KMS-11 (cell line): ENCODE data around the gene OSBPL10.

Source experiments
- H2AFZ ChIP-seq: fragments of 200-600 bp; sonication (generic); 2 replicates; pipeline ENCODE4 v1.6.1; 2016; ENCODE audit warnings: antibody characterized with exemption, mixed run types, low read depth
- H3K27ac ChIP-seq: fragments of 200-600 bp; sonication (generic); 2 replicates; pipeline ENCODE4 v1.6.1; 2016; ENCODE audit warnings: mild to moderate bottlenecking, mixed run types
- H3K27me3 ChIP-seq: fragments of 200-600 bp; sonication (generic); 2 replicates; pipeline ENCODE4 v1.6.1; 2017; ENCODE audit warnings: mild to moderate bottlenecking, low read depth, mixed run types, moderate library complexity; ENCODE audit not compliant: insufficient read depth
- H3K36me3 ChIP-seq: fragments of 200-600 bp; sonication (generic); 2 replicates; pipeline ENCODE4 v1.6.1; 2017; ENCODE audit warnings: mild to moderate bottlenecking, mixed run types; ENCODE audit not compliant: insufficient read depth
- H3K4me1 ChIP-seq: fragments of 200-600 bp; sonication (generic); 2 replicates; pipeline ENCODE4 v1.6.1; 2016; ENCODE audit warnings: mild to moderate bottlenecking, low read depth, mixed run types; ENCODE audit not compliant: poor library complexity, severe bottlenecking
- H3K4me2 ChIP-seq: fragments of 200-600 bp; sonication (generic); 2 replicates; pipeline ENCODE4 v1.7.0; 2016; ENCODE audit warnings: mild to moderate bottlenecking, mixed run types
- H3K4me3 ChIP-seq: fragments of 200-600 bp; sonication (generic); IDR thresholded peaks from 2 replicates; pipeline ENCODE4 v1.6.1; 2017; ENCODE audit warnings: low read depth, low read length, mixed read lengths; ENCODE audit not compliant: insufficient read depth
- H3K79me2 ChIP-seq: fragments of 200-600 bp; sonication (generic); 2 replicates; pipeline ENCODE4 v1.6.1; 2016; ENCODE audit warnings: low read depth, mixed run types; ENCODE audit not compliant: insufficient read depth
- H3K9ac ChIP-seq: fragments of 200-600 bp; sonication (generic); 2 replicates; pipeline ENCODE4 v1.6.1; 2016; ENCODE audit warnings: mild to moderate bottlenecking, mixed run types
- H4K20me1 ChIP-seq: fragments of 200-600 bp; sonication (generic); 2 replicates; pipeline ENCODE4 v1.6.1; 2016; ENCODE audit warnings: mild to moderate bottlenecking, mixed run types; ENCODE audit not compliant: insufficient read depth
- CTCF ChIP-seq: fragments of 200-600 bp; sonication (generic); conservative IDR thresholded peaks from 2 replicates; pipeline ENCODE4 v1.6.1; 2017; ENCODE audit warnings: low read depth, mild to moderate bottlenecking, antibody characterized with exemption, low read length, moderate library complexity, mixed read lengths

OSBPL10 gene

GRCh38 chr3:31670722-31671121 is 310.3 kb downstream of the OSBPL10 start:
- H3K4me2 ChIP-seq, result no peak overlapping the region
- no peak overlapping the region for H3K4me3 ChIP-seq
- H3K4me1 ChIP-seq, result no peaks in the 10 kb centered on the region
- no peak for TF ChIP-seq CTCF
- no peak overlapping the region for H2AFZ ChIP-seq
- no peak overlapping the region for H3K9ac ChIP-seq
- no peak overlapping the region for H3K27ac ChIP-seq
- H3K79me2 ChIP-seq, result no peaks in the 10 kb centered on the region
- H4K20me1 ChIP-seq, result no peaks in the 10 kb centered on the region
- no peaks in the 10 kb centered on the region for H3K27me3 ChIP-seq
- no peaks in the 10 kb centered on the region for H3K36me3 ChIP-seq

GRCh38 chr3:31670136-31670535 is 310.9 kb downstream of the OSBPL10 start:
- Histone ChIP-seq H3K27ac (no peak overlapping the region), H2AFZ (no peak overlapping the region), H3K27me3 (no peaks in the 10 kb centered on the region), H3K79me2 (no peaks in the 10 kb centered on the region), H3K4me3 (no peak overlapping the region), H3K4me1 (no peaks in the 10 kb centered on the region), H3K4me2 (no peak overlapping the region), H3K36me3 (no peaks in the 10 kb centered on the region), H3K9ac (no peak overlapping the region), H4K20me1 (no peaks in the 10 kb centered on the region)
- no peak for TF ChIP-seq CTCF

GRCh38 chr3:31668242-31668641 is 312.8 kb downstream of the OSBPL10 start:
- Histone ChIP-seq H3K79me2 (no peaks in the 10 kb centered on the region), H3K4me1 (no peaks in the 10 kb centered on the region), H3K36me3 (no peaks in the 10 kb centered on the region), H2AFZ (no peak overlapping the region), H3K9ac (no peak overlapping the region), H3K27ac (no peak overlapping the region), H3K4me3 (no peak overlapping the region), H4K20me1 (no peaks in the 10 kb centered on the region), H3K27me3 (no peaks in the 10 kb centered on the region), H3K4me2 (no peak overlapping the region)
- no peak for TF ChIP-seq CTCF

- H3K4me1 ChIP-seq, result no peaks in the 10 kb centered on the region
- no peak overlapping the region for H3K4me3 ChIP-seq
- H3K27me3 ChIP-seq, result no peaks in the 10 kb centered on the region
- no peak overlapping the region for H3K4me2 ChIP-seq
- no peak overlapping the region for H3K9ac ChIP-seq
- no peaks in the 10 kb centered on the region for H3K36me3 ChIP-seq
- H3K27ac ChIP-seq, result no peak overlapping the region
- TF ChIP-seq CTCF, result no peak
- no peaks in the 10 kb centered on the region for H4K20me1 ChIP-seq
- no peak overlapping the region for H2AFZ ChIP-seq
- H3K79me2 ChIP-seq, result no peaks in the 10 kb centered on the region
These were observed 313.5 kb downstream of the OSBPL10 start for GRCh38 chr3:31667582-31667981.

- no peak overlapping the region for H3K9ac ChIP-seq
These were observed 317.0 kb downstream of the OSBPL10 start for GRCh38 chr3:31664031-31664430.

More at GRCh38 chr3:31664031-31664430, 317.0 kb downstream of the OSBPL10 start:
- Histone ChIP-seq H3K4me3 (no peak overlapping the region), H2AFZ (no peak overlapping the region), H4K20me1 (no peaks in the 10 kb centered on the region), H3K27ac (no peak overlapping the region), H3K4me1 (no peaks in the 10 kb centered on the region), H3K36me3 (no peaks in the 10 kb centered on the region), H3K4me2 (no peak overlapping the region), H3K27me3 (no peaks in the 10 kb centered on the region), H3K79me2 (no peaks in the 10 kb centered on the region)
- no peak for TF ChIP-seq CTCF
